AG09309 (cell line): ENCODE data around the gene COL18A1.

Experiments
- DNase-seq: peaks from one replicate; pipeline ENCODE4 v3.0.0-alpha.2; 2010; ENCODE audit warnings: low read depth
- H3K4me3 ChIP-seq: 2 replicates; pipeline ENCODE4 v1.5.1; 2011; ENCODE audit warnings: mild to moderate bottlenecking, low read depth, low read length, moderate library complexity; ENCODE audit not compliant: control insufficient read depth
- TF ChIP-seq, protein P1 (sequence below): IDR thresholded peaks from 2 replicates; pipeline ENCODE4 v1.5.1; 2011; ENCODE audit warnings: mild to moderate bottlenecking, low read depth, low read length, inconsistent platforms; ENCODE audit not compliant: insufficient read depth, control insufficient read depth; ENCODE audit errors: missing control alignments

The COL18A1 gene

DNA sequence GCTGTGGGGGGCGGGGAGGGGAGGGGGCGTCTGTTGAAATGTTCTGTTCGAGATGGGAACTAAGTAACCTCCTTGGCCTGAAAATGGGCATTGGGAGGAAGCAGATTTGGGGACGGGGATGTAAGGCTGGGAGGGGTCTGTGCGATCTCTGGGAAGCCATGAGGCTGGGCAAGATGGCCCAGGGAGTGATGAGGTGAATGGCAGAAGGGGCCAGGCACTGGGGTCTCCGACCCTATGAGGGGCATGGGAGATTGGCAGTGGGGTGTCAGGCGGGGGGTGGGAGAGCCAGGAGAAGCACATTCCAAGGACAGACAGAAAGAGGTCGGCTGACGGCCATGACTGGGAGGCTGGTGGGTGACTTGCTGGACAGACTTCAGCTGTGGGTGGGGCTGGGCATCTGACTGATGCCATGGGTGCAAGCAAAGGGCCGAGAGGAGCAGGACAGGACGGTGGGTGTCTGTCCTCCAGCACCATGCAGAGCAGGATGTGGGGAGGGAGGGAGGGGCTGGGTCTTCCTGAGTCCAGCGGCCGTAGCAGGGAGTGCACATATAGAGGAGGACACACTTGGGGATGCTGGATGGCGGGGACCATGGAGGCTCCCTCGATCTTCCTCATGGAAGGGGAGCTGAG, 30.0 kb upstream of the COL18A1 start:
- TF ChIP-seq, protein P1, sequence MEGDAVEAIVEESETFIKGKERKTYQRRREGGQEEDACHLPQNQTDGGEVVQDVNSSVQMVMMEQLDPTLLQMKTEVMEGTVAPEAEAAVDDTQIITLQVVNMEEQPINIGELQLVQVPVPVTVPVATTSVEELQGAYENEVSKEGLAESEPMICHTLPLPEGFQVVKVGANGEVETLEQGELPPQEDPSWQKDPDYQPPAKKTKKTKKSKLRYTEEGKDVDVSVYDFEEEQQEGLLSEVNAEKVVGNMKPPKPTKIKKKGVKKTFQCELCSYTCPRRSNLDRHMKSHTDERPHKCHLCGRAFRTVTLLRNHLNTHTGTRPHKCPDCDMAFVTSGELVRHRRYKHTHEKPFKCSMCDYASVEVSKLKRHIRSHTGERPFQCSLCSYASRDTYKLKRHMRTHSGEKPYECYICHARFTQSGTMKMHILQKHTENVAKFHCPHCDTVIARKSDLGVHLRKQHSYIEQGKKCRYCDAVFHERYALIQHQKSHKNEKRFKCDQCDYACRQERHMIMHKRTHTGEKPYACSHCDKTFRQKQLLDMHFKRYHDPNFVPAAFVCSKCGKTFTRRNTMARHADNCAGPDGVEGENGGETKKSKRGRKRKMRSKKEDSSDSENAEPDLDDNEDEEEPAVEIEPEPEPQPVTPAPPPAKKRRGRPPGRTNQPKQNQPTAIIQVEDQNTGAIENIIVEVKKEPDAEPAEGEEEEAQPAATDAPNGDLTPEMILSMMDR = no peak
- no peak for DNase-seq

DNA sequence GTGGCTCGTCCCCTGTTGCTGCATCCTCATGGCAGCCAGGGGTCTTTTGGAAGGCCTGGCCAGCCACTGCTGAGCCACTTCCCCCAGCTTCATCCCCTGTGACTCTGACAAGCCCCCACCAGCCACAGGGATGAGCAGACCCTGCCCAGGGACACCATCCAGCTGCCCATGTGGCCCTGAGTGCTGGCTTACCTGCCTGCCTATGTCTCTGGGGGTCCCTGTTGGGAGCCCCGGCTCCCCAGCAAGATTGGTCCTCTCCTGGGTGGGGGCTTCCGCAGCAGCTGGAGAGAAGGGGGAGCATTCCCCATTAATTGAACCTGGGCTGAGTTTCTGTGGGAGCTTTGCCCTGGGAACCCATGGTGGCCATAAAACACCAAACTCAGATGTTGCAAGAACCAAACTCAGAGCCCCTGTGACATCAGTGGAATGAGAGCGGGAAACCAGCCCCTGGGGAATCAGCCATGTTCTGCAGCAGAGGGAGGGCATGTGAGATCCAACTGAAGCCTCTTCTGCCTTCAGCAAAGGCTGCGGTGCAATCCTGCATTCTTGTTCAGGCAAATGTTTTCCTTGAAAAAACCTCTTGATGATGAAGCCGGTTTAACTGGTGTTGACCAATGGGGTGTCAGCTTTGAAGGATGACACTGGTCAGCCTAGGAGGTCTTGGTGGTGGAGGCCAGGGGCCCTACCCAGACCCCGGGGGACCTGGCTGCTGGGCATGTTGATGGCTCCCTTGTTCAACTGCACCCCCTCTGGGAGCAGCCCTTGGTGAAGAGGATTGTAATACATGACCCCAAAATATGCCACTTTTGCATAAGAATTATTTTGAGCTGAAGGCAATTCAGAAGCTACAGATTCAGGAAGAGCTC, 28.3 kb upstream of the COL18A1 start:
- DNase-seq = no peak
- H3K4me3 ChIP-seq = no peak overlapping the region
- TF ChIP-seq, protein P1 = no peak

More for the DNA sequence above, 30.0 kb upstream of the COL18A1 start:
- no peak overlapping the region for H3K4me3 ChIP-seq

GRCh38 chr21:45377325-45377709, 27.6 kb upstream of the COL18A1 start:
- no peak overlapping the region for H3K4me3 ChIP-seq
- no peak for DNase-seq
- TF ChIP-seq, protein P1 = no peak

DNA sequence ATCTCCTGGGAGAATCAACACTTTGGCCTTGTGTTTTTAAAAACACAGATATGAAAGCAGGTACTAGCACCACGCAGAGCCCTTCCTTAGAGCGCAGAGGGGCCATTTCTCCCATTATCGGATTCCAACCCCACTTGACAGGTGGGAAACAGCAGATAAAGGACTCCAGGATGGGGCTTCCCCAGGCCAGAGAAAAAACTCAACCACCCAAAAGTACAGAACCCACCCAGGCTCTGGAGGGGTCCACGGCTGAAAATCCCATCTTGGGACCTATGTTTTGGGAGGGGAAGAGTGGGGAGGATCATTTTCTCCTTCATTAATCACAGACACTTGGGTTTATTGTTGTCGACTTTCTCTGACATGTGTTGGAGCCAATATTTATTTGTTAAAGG, 27.1 kb upstream of the COL18A1 start:
- H3K4me3 ChIP-seq = no peak overlapping the region
- TF ChIP-seq, protein P1 = no peak
- no peak for DNase-seq

DNA sequence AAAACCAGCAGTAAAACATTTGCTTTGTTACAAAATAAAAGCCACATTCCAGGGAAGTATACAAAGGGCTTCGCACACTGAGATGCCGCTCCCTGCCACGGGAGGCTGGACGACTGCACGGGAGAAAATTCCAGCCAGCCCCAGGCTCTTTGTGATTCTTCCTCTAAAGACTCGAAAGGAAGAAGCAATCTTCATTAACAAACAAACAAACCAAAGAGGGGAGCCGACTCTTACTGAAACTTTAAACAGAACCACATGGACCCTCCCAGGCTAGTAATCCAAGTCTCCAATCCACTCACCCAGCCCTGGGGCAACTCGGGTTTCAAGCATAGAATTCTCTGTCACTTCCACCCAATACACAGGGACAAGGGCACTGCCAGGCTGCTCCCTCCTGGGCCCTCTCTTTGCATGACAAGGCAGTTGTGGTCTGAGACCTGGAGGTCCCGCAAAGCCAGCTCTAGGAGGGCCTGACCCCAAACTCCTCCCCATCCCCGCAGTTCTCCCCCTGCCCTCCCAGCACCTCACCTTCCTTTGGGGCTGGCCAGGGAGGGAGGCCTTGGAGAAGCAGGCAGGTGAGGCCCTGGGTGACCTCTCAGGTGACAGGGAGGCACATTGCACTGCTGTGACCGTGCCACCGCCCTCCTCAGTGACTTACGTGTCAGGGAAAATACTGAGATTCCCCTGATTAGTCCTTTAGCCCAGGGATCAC, 26.6 kb upstream of the COL18A1 start:
- TF ChIP-seq, protein P1 = no peak
- DNase-seq = no peak
- H3K4me3 ChIP-seq = no peak overlapping the region

GRCh38 chr21:45379171-45379900, 25.6 kb upstream of the COL18A1 start:
- no peak overlapping the region for H3K4me3 ChIP-seq
- TF ChIP-seq, protein P1 = no peak
- no peak for DNase-seq
